HG02973 (cell line): Measurements from ENCODE around the gene SLC16A6.
"Not testable (repeated sequence)": the region's sequence is repeated elsewhere in the genome, so short reads cannot be mapped to it uniquely, and the experiment has no call there.

ENCODE experiments used
- ATAC-seq: cut with Tn5 transposase; IDR thresholded peaks from one replicate; pipeline ENCODE4 v1.9.1; 2021; ENCODE audit warnings: moderate library complexity; ENCODE audit not compliant: unreplicated experiment

SLC16A6 gene

GRCh38 chr17:68314916-68315535 is 24.1 kb upstream of the SLC16A6 start:
- ATAC-seq = no peak

- ATAC-seq = no peak
These were observed 19.2 kb upstream of the SLC16A6 start for GRCh38 chr17:68310152-68310551.

GRCh38 chr17:68309066-68309670 is 18.2 kb upstream of the SLC16A6 start:
- ATAC-seq = not testable (repeated sequence)

- not testable (repeated sequence) for ATAC-seq
These were observed 17.6 kb upstream of the SLC16A6 start for GRCh38 chr17:68308486-68308885.

- no peak for ATAC-seq
These were observed 16.5 kb upstream of the SLC16A6 start for GRCh38 chr17:68307443-68307842.

- ATAC-seq = no peak
These were observed 15.9 kb upstream of the SLC16A6 start for GRCh38 chr17:68306819-68307218.

- no peak for ATAC-seq
These were observed 14.2 kb upstream of the SLC16A6 start for GRCh38 chr17:68305142-68305541.

GRCh38 chr17:68304706-68305105 is 13.8 kb upstream of the SLC16A6 start:
- no peak for ATAC-seq

- no peak for ATAC-seq
These were observed 11.7 kb upstream of the SLC16A6 start for GRCh38 chr17:68302666-68303065.

- no peak for ATAC-seq
These were observed 11.2 kb upstream of the SLC16A6 start for GRCh38 chr17:68302066-68302564.

- no peak for ATAC-seq
These were observed 10.6 kb upstream of the SLC16A6 start for GRCh38 chr17:68301438-68301959.

- ATAC-seq = no peak
These were observed 8.9 kb upstream of the SLC16A6 start for GRCh38 chr17:68299817-68300216.

- ATAC-seq = no peak
These were observed 7.7 kb upstream of the SLC16A6 start for GRCh38 chr17:68298601-68299000.

GRCh38 chr17:68297195-68297594 is 6.3 kb upstream of the SLC16A6 start:
- ATAC-seq = no peak

GRCh38 chr17:68296217-68297191 is 5.6 kb upstream of the SLC16A6 start:
- ATAC-seq = no peak

- no peak for ATAC-seq
These were observed 4.2 kb upstream of the SLC16A6 start for GRCh38 chr17:68295086-68295485.

- ATAC-seq = no peak
These were observed 3.7 kb upstream of the SLC16A6 start for GRCh38 chr17:68294617-68295016.

- no peak for ATAC-seq
These were observed 3.2 kb upstream of the SLC16A6 start for GRCh38 chr17:68294196-68294555.

GRCh38 chr17:68293490-68294195 is 2.7 kb upstream of the SLC16A6 start:
- ATAC-seq = no peak

GRCh38 chr17:68292689-68293040 is 1.7 kb upstream of the SLC16A6 start:
- no peak for ATAC-seq
